HCT116 (cell line): Measurements from ENCODE around the gene DDO. TPM values are rescaled to one million over a fixed set of nuclear protein-coding genes. Genes with fewer than 3 reads are reported as not detected.

Experiments used
- ATAC-seq: fragments of 200-7000 bp; cut with Tn5 transposase; 2 replicates; pipeline ENCODE4 v1.9.1; 2020; ENCODE audit warnings: mild to moderate bottlenecking, moderate library complexity
- BruUV-seq: library from RNA; stranded (reverse); fragments of 400-500 nt; replicated peaks from 2 replicates; lab custom pipeline; 2021; lab: Mats Ljungman, UMichigan
- CTCF ChIA-PET: fragments of 300-600 bp; sonication (Branson Sonifier 250); formaldehyde crosslinking; loops from one replicate; lab custom pipeline; 2021; ENCODE audit warnings: antibody characterized with exemption; lab: Charles Lee
- POLR2A ChIA-PET: fragments of 300-600, 350-600 bp; sonication (Branson Sonifier 250); formaldehyde crosslinking; loops from one replicate; lab custom pipeline; 2021; ENCODE audit warnings: antibody characterized with exemption; lab: Charles Lee
- RAD21 ChIA-PET, 2 experiments: fragments of 300-600 bp; sonication (Branson Sonifier 250); formaldehyde crosslinking; loops; one replicate each; lab custom pipeline; 2023; ENCODE audit warnings: low total read pairs in 2 of 2; ENCODE audit not compliant: uncharacterized antibody in 2 of 2, unreplicated experiment in 2 of 2, low non-redundant PET in 1 of 2; lab: Charles Lee
- DNase-seq: peaks from one replicate; pipeline ENCODE4 v3.0.0-alpha.2; 2010; ENCODE audit warnings: low read depth, low spot score
- H2AFZ ChIP-seq: fragments of 200-600 bp; shearing (Covaris generic), sonication (generic); 2 replicates; pipeline ENCODE4 v1.6.1; 2017; ENCODE audit warnings: low read depth, mixed run types, mixed read lengths, antibody characterized with exemption, low read length; ENCODE audit not compliant: poor library complexity, severe bottlenecking
- H3K27ac ChIP-seq: 2 replicates; pipeline ENCODE4 v1.5.1; 2012; ENCODE audit warnings: low read depth, low read length
- H3K27me3 ChIP-seq: fragments of 200-600 bp; sonication (generic); 2 replicates; pipeline ENCODE4 v1.6.1; 2016; ENCODE audit warnings: mixed run types, low read length, mixed read lengths; ENCODE audit not compliant: insufficient read depth
- H3K36me3 ChIP-seq, 2 experiments: fragments of 200-500 bp in 1 of 2; fragments of 200-600 bp in 1 of 2; sonication (Bioruptor generic) in 1 of 2; sonication (generic) in 1 of 2; 2 replicates each; pipeline versions ENCODE4 v1.5.1 to v1.6.1; 2014 to 2016; ENCODE audit warnings: low read length in 2 of 2, inconsistent platforms in 1 of 2, mixed read lengths in 1 of 2, mixed run types in 1 of 2; ENCODE audit not compliant: insufficient read depth in 2 of 2, control insufficient read depth in 1 of 2
- H3K4me1 ChIP-seq, 2 experiments: fragments of 200-600 bp in 1 of 2; sonication (generic) in 1 of 2; 2 replicates each; pipeline versions ENCODE4 v1.5.1 to v1.6.1; 2012 to 2017; ENCODE audit warnings: low read length in 2 of 2, inconsistent platforms in 1 of 2, mild to moderate bottlenecking in 1 of 2, mixed read lengths in 1 of 2, mixed run types in 1 of 2, moderate library complexity in 1 of 2; ENCODE audit not compliant: insufficient read depth in 2 of 2, control insufficient read depth in 1 of 2
- H3K4me2 ChIP-seq: fragments of 200-600 bp; sonication (generic); 2 replicates; pipeline ENCODE4 v1.6.1; 2017; ENCODE audit warnings: mixed run types, low read length, mixed read lengths
- H3K4me3 ChIP-seq, 2 experiments: fragments of 200-600 bp in 1 of 2; sonication (generic) in 1 of 2; replicated peaks in 1 of 2; 2 replicates each; pipeline ENCODE4 v1.5.1; 2011 to 2016; ENCODE audit warnings: low read length in 2 of 2, control low read depth in 1 of 2, low read depth in 1 of 2, mild to moderate bottlenecking in 1 of 2, mixed read lengths in 1 of 2, mixed run types in 1 of 2
- H3K79me2 ChIP-seq: fragments of 200-600 bp; sonication (generic); 2 replicates; pipeline ENCODE4 v1.6.1; 2017; ENCODE audit warnings: mild to moderate bottlenecking, mixed run types, low read length, moderate library complexity, mixed read lengths; ENCODE audit not compliant: insufficient read depth
- H3K9ac ChIP-seq: fragments of 200-600 bp; sonication (generic); 2 replicates; pipeline ENCODE4 v1.6.1; 2016; ENCODE audit warnings: low read length, mixed read lengths
- H3K9me2 ChIP-seq: fragments of 200-600 bp; sonication (generic), shearing (Covaris generic); 2 replicates; pipeline ENCODE4 v1.6.1; 2017; ENCODE audit warnings: mixed run types, mild to moderate bottlenecking, moderate library complexity; ENCODE audit not compliant: insufficient read depth
- H3K9me3 ChIP-seq, 2 experiments: fragments of 200-500 bp in 1 of 2; fragments of 200-600 bp in 1 of 2; sonication (Bioruptor generic) in 1 of 2; sonication (generic) in 1 of 2; 2 replicates each; pipeline ENCODE4 v1.6.1; 2014 to 2017; ENCODE audit warnings: low read length in 2 of 2, mixed read lengths in 2 of 2, inconsistent platforms in 1 of 2, low read depth in 1 of 2, mild to moderate bottlenecking in 1 of 2, mixed run types in 1 of 2, moderate library complexity in 1 of 2; ENCODE audit not compliant: control insufficient read depth in 1 of 2, insufficient read depth in 1 of 2
- H4K20me1 ChIP-seq: fragments of 200-600 bp; sonication (generic), shearing (Covaris generic); 2 replicates; pipeline ENCODE4 v1.6.1; 2017; ENCODE audit warnings: mixed run types, mild to moderate bottlenecking, moderate library complexity; ENCODE audit not compliant: insufficient read depth
- ATF3 ChIP-seq: IDR thresholded peaks from 2 replicates; pipeline ENCODE4 v1.6.1; 2012
- EGR1 ChIP-seq: IDR thresholded peaks from 2 replicates; pipeline ENCODE4 v1.6.1; 2012; ENCODE audit warnings: low read depth
- ELF1 ChIP-seq: IDR thresholded peaks from 2 replicates; pipeline ENCODE4 v1.6.1; 2012; ENCODE audit warnings: low read depth, borderline replicate concordance
- EZH2phosphoT487 ChIP-seq: fragments of 200-600 bp; IDR thresholded peaks from 2 replicates; pipeline ENCODE4 v1.6.1; 2018; ENCODE audit warnings: antibody characterized with exemption, borderline replicate concordance
- JUND ChIP-seq: IDR thresholded peaks from 2 replicates; pipeline ENCODE4 v1.6.1; 2012
- RAD21 ChIP-seq: IDR thresholded peaks from 2 replicates; pipeline ENCODE4 v1.6.1; 2012; ENCODE audit warnings: low read depth, mild to moderate bottlenecking
- REST ChIP-seq: IDR thresholded peaks from 2 replicates; pipeline ENCODE4 v1.6.1; 2012; ENCODE audit warnings: low read depth
- SP1 ChIP-seq: IDR thresholded peaks from 2 replicates; pipeline ENCODE4 v1.6.1; 2012; ENCODE audit warnings: low read depth
- ZBTB33 ChIP-seq: IDR thresholded peaks from 2 replicates; pipeline ENCODE4 v1.6.1; 2011; ENCODE audit warnings: mild to moderate bottlenecking, low read length, moderate library complexity; ENCODE audit not compliant: insufficient replicate concordance; ENCODE audit errors: extremely low read depth
- ZFX ChIP-seq: fragments of 450-650 bp; IDR thresholded peaks from 2 replicates; pipeline ENCODE4 v1.6.1; 2017
- ZNF274 ChIP-seq: fragments of 200-500 bp; sonication (Bioruptor generic); IDR thresholded peaks from 2 replicates; pipeline ENCODE4 v1.6.1; 2014; ENCODE audit warnings: mild to moderate bottlenecking, low read depth, low read length, inconsistent platforms
- intact Hi-C: fragments of 100-400 bp; cut with micrococcal nuclease; formaldehyde crosslinking; loops from 2 replicates; pipeline ENCODE4 v1.10.0; 2022
- total RNA-seq: library from RNA; stranded (reverse); gene quantifications from one replicate; pipeline ENCODE4 v1.2.1, GENCODE V29; 2021; ENCODE audit not compliant: unreplicated experiment

DDO gene
- total RNA-seq, 1 experiment from 2014 or later: not detected

GRCh38 chr6:110432285-110432900 is 17.0 kb upstream of the DDO start (continued):
- TF ChIP-seq ZBTB33: no peak

GRCh38 chr6:110430741-110431140 is 15.4 kb upstream of the DDO start:
- RAD21 ChIA-PET: no interaction called here
- POLR2A ChIA-PET: no interaction called here
- H3K79me2 ChIP-seq: no peaks in the 10 kb centered on the region
- intact Hi-C loops: no loop called here
- H3K9ac ChIP-seq: no peak overlapping the region
- ATAC-seq (no peak), DNase-seq (no peak)
- H3K4me1 ChIP-seq: no peaks in the 10 kb centered on the region
- no peaks in the 10 kb centered on the region for H4K20me1 ChIP-seq
- no peaks in the 10 kb centered on the region for H3K9me2 ChIP-seq
- no peak for TF ChIP-seq ELF1
- TF ChIP-seq JUND: no peak
- H3K27ac ChIP-seq: no peak overlapping the region
- CTCF ChIA-PET: no interaction called here
- no peak overlapping the region for H3K4me3 ChIP-seq
- BruUV-seq: no TSS peak
- H3K9me3 ChIP-seq: no peaks in the 10 kb centered on the region
- peaks cover 10% of the 10 kb centered on the region; the same call in 1 of the 2 replicates for H3K27me3 ChIP-seq
- H2AFZ ChIP-seq: no peak overlapping the region
- H3K36me3 ChIP-seq: no peaks in the 10 kb centered on the region
- no peak overlapping the region for H3K4me2 ChIP-seq

- ChIA-PET RAD21 (no interaction called here), CTCF (no interaction called here), POLR2A (no interaction called here)
- Histone ChIP-seq H3K27ac (no peak overlapping the region), H3K4me3 (no peak overlapping the region), H3K27me3 (peaks cover 15% of the 10 kb centered on the region; the same call in 1 of the 2 replicates), H3K9me3 (no peaks in the 10 kb centered on the region), H3K4me2 (no peak overlapping the region), H3K36me3 (no peaks in the 10 kb centered on the region), H3K79me2 (no peaks in the 10 kb centered on the region), H4K20me1 (no peaks in the 10 kb centered on the region), H3K9ac (no peak overlapping the region), H2AFZ (no peak overlapping the region), H3K4me1 (no peaks in the 10 kb centered on the region), H3K9me2 (no peaks in the 10 kb centered on the region)
- ATAC-seq: no peak
- no peak for DNase-seq
- no TSS peak for BruUV-seq
- intact Hi-C loops: no loop called here
- TF ChIP-seq ZNF274 (no peak), ATF3 (no peak), ZFX (no peak), EGR1 (no peak), RAD21 (no peak), REST (no peak), ELF1 (no peak), SP1 (no peak), EZH2phosphoT487 (no peak)
These were observed 14.9 kb upstream of the DDO start for GRCh38 chr6:110430236-110430635.
